ENCODE data around the gene MYOF. TPM values are rescaled to one million over a fixed set of nuclear protein-coding genes. Genes with fewer than 3 reads are reported as not detected.

The MYOF gene
- total RNA-seq, 1 donor = 5.2 TPM

GRCh38 chr10:93495654-93496321 lies 13.7 kb upstream of the MYOF start:
- no peaks in the 10 kb centered on the region for H3K27me3 ChIP-seq (ENCODE audit: insufficient read depth, low read length)
- peak overlapping the region; percentile 63 for H3K4me3 ChIP-seq (ENCODE audit: low read length)
- H3K4me1 ChIP-seq (ENCODE audit: insufficient read depth, low read length) = peaks cover 29% of the 10 kb centered on the region
- H3K9me3 ChIP-seq (ENCODE audit: low read depth, low read length) = no peaks in the 10 kb centered on the region

- no peaks in the 10 kb centered on the region for H3K9me3 ChIP-seq (ENCODE audit: low read depth, low read length)
- no peaks in the 10 kb centered on the region for H3K27me3 ChIP-seq (ENCODE audit: insufficient read depth, low read length)
- H3K4me3 ChIP-seq (ENCODE audit: low read length) = no peak overlapping the region
- H3K4me1 ChIP-seq (ENCODE audit: insufficient read depth, low read length) = peaks cover 29% of the 10 kb centered on the region
Measured at GRCh38 chr10:93494494-93494893, 12.4 kb upstream of the MYOF start.

- H3K4me3 ChIP-seq (ENCODE audit: low read length) = no peak overlapping the region
- H3K9me3 ChIP-seq (ENCODE audit: low read depth, low read length) = no peaks in the 10 kb centered on the region
- H3K4me1 ChIP-seq (ENCODE audit: insufficient read depth, low read length) = peaks cover 26% of the 10 kb centered on the region
- no peaks in the 10 kb centered on the region for H3K27me3 ChIP-seq (ENCODE audit: insufficient read depth, low read length)
Measured at GRCh38 chr10:93493162-93493561, 11.0 kb upstream of the MYOF start.

- peaks cover 11% of the 10 kb centered on the region for H3K4me1 ChIP-seq (ENCODE audit: insufficient read depth, low read length)
- H3K9me3 ChIP-seq (ENCODE audit: low read depth, low read length) = no peaks in the 10 kb centered on the region
- H3K4me3 ChIP-seq (ENCODE audit: low read length) = no peak overlapping the region
- H3K27me3 ChIP-seq (ENCODE audit: insufficient read depth, low read length) = no peaks in the 10 kb centered on the region
Measured at GRCh38 chr10:93491602-93492121, 9.5 kb upstream of the MYOF start.

- no peaks in the 10 kb centered on the region for H3K9me3 ChIP-seq (ENCODE audit: low read depth, low read length)
- no peak overlapping the region for H3K4me3 ChIP-seq (ENCODE audit: low read length)
- H3K27me3 ChIP-seq (ENCODE audit: insufficient read depth, low read length) = no peaks in the 10 kb centered on the region
- no peaks in the 10 kb centered on the region for H3K4me1 ChIP-seq (ENCODE audit: insufficient read depth, low read length)
Measured at GRCh38 chr10:93488956-93489528, 6.9 kb upstream of the MYOF start.

- Histone ChIP-seq H3K27me3 (ENCODE audit: insufficient read depth, low read length) (peaks cover 16% of the 10 kb centered on the region), H3K4me1 (ENCODE audit: insufficient read depth, low read length) (peaks cover 22% of the 10 kb centered on the region), H3K4me3 (ENCODE audit: low read length) (no peak overlapping the region), H3K9me3 (ENCODE audit: low read depth, low read length) (no peaks in the 10 kb centered on the region)
Measured at GRCh38 chr10:93485690-93486089, 3.6 kb upstream of the MYOF start.

GRCh38 chr10:93481637-93482144 lies 443 bp downstream of the MYOF start:
- Histone ChIP-seq H3K27me3 (ENCODE audit: insufficient read depth, low read length) (peaks cover 17% of the 10 kb centered on the region), H3K4me3 (ENCODE audit: low read length) (peak overlapping the region; percentile 73), H3K9me3 (ENCODE audit: low read depth, low read length) (no peaks in the 10 kb centered on the region), H3K4me1 (ENCODE audit: insufficient read depth, low read length) (peaks cover 38% of the 10 kb centered on the region)

- H3K4me1 ChIP-seq (ENCODE audit: insufficient read depth, low read length) = peaks cover 55% of the 10 kb centered on the region
- no peaks in the 10 kb centered on the region for H3K9me3 ChIP-seq (ENCODE audit: low read depth, low read length)
- H3K27me3 ChIP-seq (ENCODE audit: insufficient read depth, low read length) = peaks cover 17% of the 10 kb centered on the region
- no peak overlapping the region for H3K4me3 ChIP-seq (ENCODE audit: low read length)
Measured at GRCh38 chr10:93478873-93479272, 3.3 kb downstream of the MYOF start.

- Histone ChIP-seq H3K9me3 (ENCODE audit: low read depth, low read length) (no peaks in the 10 kb centered on the region), H3K27me3 (ENCODE audit: insufficient read depth, low read length) (peaks cover 10% of the 10 kb centered on the region), H3K4me1 (ENCODE audit: insufficient read depth, low read length) (peaks cover 58% of the 10 kb centered on the region), H3K4me3 (ENCODE audit: low read length) (no peak overlapping the region)
Measured at GRCh38 chr10:93476756-93477155, 5.4 kb downstream of the MYOF start.

GRCh38 chr10:93475871-93476270 lies 6.3 kb downstream of the MYOF start:
- peaks cover 59% of the 10 kb centered on the region for H3K4me1 ChIP-seq (ENCODE audit: insufficient read depth, low read length)

GRCh38 chr10:93475227-93475626 lies 6.9 kb downstream of the MYOF start:
- no peaks in the 10 kb centered on the region for H3K9me3 ChIP-seq (ENCODE audit: low read depth, low read length)
- no peak overlapping the region for H3K4me3 ChIP-seq (ENCODE audit: low read length)
- no peaks in the 10 kb centered on the region for H3K27me3 ChIP-seq (ENCODE audit: insufficient read depth, low read length)
- peaks cover 56% of the 10 kb centered on the region for H3K4me1 ChIP-seq (ENCODE audit: insufficient read depth, low read length)

More at GRCh38 chr10:93475871-93476270, 6.3 kb downstream of the MYOF start:
- H3K27me3 ChIP-seq (ENCODE audit: insufficient read depth, low read length) = peaks cover 2% of the 10 kb centered on the region
- H3K4me3 ChIP-seq (ENCODE audit: low read length) = no peak overlapping the region
- H3K9me3 ChIP-seq (ENCODE audit: low read depth, low read length) = no peaks in the 10 kb centered on the region

- H3K4me1 ChIP-seq (ENCODE audit: insufficient read depth, low read length) = peaks cover 49% of the 10 kb centered on the region
- no peaks in the 10 kb centered on the region for H3K27me3 ChIP-seq (ENCODE audit: insufficient read depth, low read length)
- H3K4me3 ChIP-seq (ENCODE audit: low read length) = no peak overlapping the region
- no peaks in the 10 kb centered on the region for H3K9me3 ChIP-seq (ENCODE audit: low read depth, low read length)
Measured at GRCh38 chr10:93473804-93474472, 8.2 kb downstream of the MYOF start.

- H3K4me3 ChIP-seq (ENCODE audit: low read length) = no peak overlapping the region
- H3K9me3 ChIP-seq (ENCODE audit: low read depth, low read length) = no peaks in the 10 kb centered on the region
- peaks cover 49% of the 10 kb centered on the region for H3K4me1 ChIP-seq (ENCODE audit: insufficient read depth, low read length)
- no peaks in the 10 kb centered on the region for H3K27me3 ChIP-seq (ENCODE audit: insufficient read depth, low read length)
Measured at GRCh38 chr10:93473161-93473560, 9.0 kb downstream of the MYOF start.

GRCh38 chr10:93471110-93471651 lies 11.0 kb downstream of the MYOF start:
- H3K4me1 ChIP-seq (ENCODE audit: insufficient read depth, low read length) = peaks cover 46% of the 10 kb centered on the region
- no peaks in the 10 kb centered on the region for H3K27me3 ChIP-seq (ENCODE audit: insufficient read depth, low read length)
- H3K4me3 ChIP-seq (ENCODE audit: low read length) = no peak overlapping the region
- no peaks in the 10 kb centered on the region for H3K9me3 ChIP-seq (ENCODE audit: low read depth, low read length)

- Histone ChIP-seq H3K4me3 (ENCODE audit: low read length) (no peak overlapping the region), H3K9me3 (ENCODE audit: low read depth, low read length) (no peaks in the 10 kb centered on the region), H3K27me3 (ENCODE audit: insufficient read depth, low read length) (no peaks in the 10 kb centered on the region), H3K4me1 (ENCODE audit: insufficient read depth, low read length) (peaks cover 52% of the 10 kb centered on the region)
Measured at GRCh38 chr10:93469454-93469853, 12.7 kb downstream of the MYOF start.

Measured in mononuclear cell (primary cell).